ENCODE results near the gene PAX2.

The PAX2 gene

DNA sequence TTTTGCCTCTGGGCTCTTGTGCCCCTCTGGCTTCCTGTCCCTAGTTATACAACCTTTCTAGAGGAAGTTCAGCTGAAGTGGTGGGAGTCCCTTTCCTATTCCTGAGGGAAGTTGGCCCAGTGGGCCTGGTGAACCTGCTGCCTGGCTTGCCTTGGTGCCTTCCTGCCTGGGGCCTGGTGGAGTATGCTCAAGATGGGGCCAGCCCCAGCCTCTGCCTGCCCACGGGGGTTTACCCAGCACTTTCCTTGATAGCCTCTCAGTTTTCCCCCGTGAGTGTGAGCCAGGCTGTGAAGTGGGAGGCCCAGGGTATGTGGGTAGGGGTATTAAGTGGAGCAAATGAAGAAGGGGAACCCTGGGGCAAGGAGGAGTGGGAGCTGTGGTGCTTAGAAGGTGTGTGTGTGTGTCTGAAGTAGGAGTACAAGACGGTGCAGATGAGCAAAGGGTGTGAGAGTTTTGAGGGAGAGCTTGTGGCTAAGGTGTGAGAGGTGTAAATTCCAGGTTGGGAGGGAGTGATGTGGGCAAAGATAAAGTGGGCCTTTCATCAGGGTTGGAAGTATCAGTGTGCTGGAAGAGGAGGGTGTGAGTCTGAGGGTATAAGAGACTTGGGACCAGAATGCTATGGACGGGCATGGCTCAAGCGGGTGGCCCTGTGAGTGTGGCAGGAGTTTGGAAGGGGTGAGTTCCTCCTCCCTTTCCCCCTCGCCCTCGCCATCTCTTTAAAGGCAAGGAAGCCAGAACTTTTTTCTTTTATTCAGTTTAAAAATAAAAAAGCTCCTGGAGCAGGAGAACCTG lies 10.9 kb upstream of the PAX2 start:
- H3K4me2 ChIP-seq (ENCODE audit: low read depth, low read length, poor library complexity, severe bottlenecking), result no peak overlapping the region
- H3K9me3 ChIP-seq (ENCODE audit: insufficient read depth, low read length), result no peaks in the 10 kb centered on the region
- no peaks in the 10 kb centered on the region for H3K36me3 ChIP-seq (ENCODE audit: low read length)
- H3K27me3 ChIP-seq (ENCODE audit: low read length), result no peaks in the 10 kb centered on the region
- no peak overlapping the region for H2AFZ ChIP-seq (ENCODE audit: low read depth, low read length, severe bottlenecking)
- H4K20me1 ChIP-seq (ENCODE audit: low read depth, low read length), result no peaks in the 10 kb centered on the region
- H3F3A ChIP-seq (ENCODE audit: insufficient read depth), result no peaks in the 10 kb centered on the region
- no peak overlapping the region for H3K4me3 ChIP-seq (ENCODE audit: insufficient read depth, low read length, poor library complexity, severe bottlenecking)
- H3K79me2 ChIP-seq (ENCODE audit: insufficient read depth, low read length), result no peaks in the 10 kb centered on the region
- H3K9ac ChIP-seq (ENCODE audit: low read length), result no peak overlapping the region
- H3K27ac ChIP-seq (ENCODE audit: low read depth, low read length), result no peak overlapping the region
- H3K9me2 ChIP-seq (replicated peaks; ENCODE audit: insufficient read depth, low read length), result no peaks in the 10 kb centered on the region
- TF ChIP-seq EZH2phosphoT487 (conservative IDR thresholded peaks at IDR 0.05; ENCODE audit: low read length), result no peak
- TF ChIP-seq, protein P1, sequence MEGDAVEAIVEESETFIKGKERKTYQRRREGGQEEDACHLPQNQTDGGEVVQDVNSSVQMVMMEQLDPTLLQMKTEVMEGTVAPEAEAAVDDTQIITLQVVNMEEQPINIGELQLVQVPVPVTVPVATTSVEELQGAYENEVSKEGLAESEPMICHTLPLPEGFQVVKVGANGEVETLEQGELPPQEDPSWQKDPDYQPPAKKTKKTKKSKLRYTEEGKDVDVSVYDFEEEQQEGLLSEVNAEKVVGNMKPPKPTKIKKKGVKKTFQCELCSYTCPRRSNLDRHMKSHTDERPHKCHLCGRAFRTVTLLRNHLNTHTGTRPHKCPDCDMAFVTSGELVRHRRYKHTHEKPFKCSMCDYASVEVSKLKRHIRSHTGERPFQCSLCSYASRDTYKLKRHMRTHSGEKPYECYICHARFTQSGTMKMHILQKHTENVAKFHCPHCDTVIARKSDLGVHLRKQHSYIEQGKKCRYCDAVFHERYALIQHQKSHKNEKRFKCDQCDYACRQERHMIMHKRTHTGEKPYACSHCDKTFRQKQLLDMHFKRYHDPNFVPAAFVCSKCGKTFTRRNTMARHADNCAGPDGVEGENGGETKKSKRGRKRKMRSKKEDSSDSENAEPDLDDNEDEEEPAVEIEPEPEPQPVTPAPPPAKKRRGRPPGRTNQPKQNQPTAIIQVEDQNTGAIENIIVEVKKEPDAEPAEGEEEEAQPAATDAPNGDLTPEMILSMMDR (IDR thresholded peaks at IDR 0.05; ENCODE audit: insufficient read depth, low read length, poor library complexity, severe bottlenecking), result no peak

DNA sequence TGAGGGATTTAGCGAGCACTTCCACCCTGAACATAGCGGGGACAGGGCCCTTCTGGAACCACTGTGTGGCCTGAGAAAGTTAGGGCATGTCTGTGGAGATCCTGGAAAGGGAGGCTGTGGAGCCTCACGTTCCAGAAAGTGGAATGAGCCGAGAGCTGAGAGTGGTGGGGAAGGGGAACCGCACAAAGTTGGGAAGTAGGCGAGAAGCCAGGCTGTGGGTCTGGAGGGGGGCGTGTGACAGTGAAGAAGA lies 10.4 kb upstream of the PAX2 start:
- no peak overlapping the region for H3K27ac ChIP-seq (ENCODE audit: low read depth, low read length)
- no peak overlapping the region for H2AFZ ChIP-seq (ENCODE audit: low read depth, low read length, severe bottlenecking)
- no peaks in the 10 kb centered on the region for H3K27me3 ChIP-seq (ENCODE audit: low read length)
- no peak overlapping the region for H3K4me2 ChIP-seq (ENCODE audit: low read depth, low read length, poor library complexity, severe bottlenecking)
- H4K20me1 ChIP-seq (ENCODE audit: low read depth, low read length), result no peaks in the 10 kb centered on the region
- no peak overlapping the region for H3K4me3 ChIP-seq (ENCODE audit: insufficient read depth, low read length, poor library complexity, severe bottlenecking)
- no peak overlapping the region for H3K9ac ChIP-seq (ENCODE audit: low read length)
- no peaks in the 10 kb centered on the region for H3K9me2 ChIP-seq (replicated peaks; ENCODE audit: insufficient read depth, low read length)
- TF ChIP-seq EZH2phosphoT487 (conservative IDR thresholded peaks at IDR 0.05; ENCODE audit: low read length), result no peak
- TF ChIP-seq, protein P1 (IDR thresholded peaks at IDR 0.05; ENCODE audit: insufficient read depth, low read length, poor library complexity, severe bottlenecking), result no peak
- no peaks in the 10 kb centered on the region for H3K36me3 ChIP-seq (ENCODE audit: low read length)
- H3K79me2 ChIP-seq (ENCODE audit: insufficient read depth, low read length), result no peaks in the 10 kb centered on the region
- no peaks in the 10 kb centered on the region for H3K9me3 ChIP-seq (ENCODE audit: insufficient read depth, low read length)
- no peaks in the 10 kb centered on the region for H3F3A ChIP-seq (ENCODE audit: insufficient read depth)

DNA sequence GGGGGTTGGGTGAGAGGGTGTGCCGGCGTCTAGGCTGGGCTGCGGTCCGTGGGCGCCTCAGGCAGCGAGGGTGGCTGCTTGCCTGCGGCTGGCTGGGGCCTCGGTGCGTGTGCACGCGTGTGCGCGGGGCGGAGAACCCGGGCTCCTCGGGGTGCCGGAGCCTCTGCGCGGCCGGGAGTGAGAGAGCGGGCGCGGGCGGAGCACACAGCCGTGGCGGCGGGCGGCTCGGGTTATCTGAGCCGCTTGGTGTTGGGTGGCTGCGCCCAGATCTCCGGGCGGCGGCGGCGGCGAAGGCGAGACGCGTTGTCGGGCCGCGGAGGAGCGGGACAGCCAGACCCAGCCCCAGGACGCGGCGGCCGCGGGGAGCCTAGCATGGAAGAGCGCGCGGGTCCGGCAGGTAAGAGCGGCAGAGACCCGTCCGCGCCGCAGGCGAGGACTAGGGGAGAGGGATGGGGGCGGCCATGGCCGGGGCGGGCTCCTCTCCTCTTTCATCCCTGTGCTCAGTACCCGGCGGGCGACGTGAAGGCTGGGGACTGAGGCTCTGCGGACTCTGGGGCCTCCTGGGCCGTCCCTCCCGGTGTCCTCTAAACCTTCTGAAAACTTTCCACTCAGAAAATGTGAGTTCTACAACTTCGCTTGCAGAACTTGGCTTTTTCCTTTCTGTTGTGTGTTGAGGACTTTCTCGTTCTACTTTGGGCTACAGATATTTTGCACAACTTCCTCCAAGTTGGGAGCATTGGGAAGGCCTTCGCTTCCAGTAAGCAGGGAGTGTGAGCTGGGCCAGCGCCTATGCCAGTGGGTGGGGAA lies 9.8 kb upstream of the PAX2 start:
- Histone ChIP-seq H3K9me3 (ENCODE audit: insufficient read depth, low read length) (no peaks in the 10 kb centered on the region), H3K27ac (ENCODE audit: low read depth, low read length) (no peak overlapping the region), H2AFZ (ENCODE audit: low read depth, low read length, severe bottlenecking) (no peak overlapping the region), H3K9ac (ENCODE audit: low read length) (no peak overlapping the region), H3K27me3 (ENCODE audit: low read length) (no peaks in the 10 kb centered on the region), H3F3A (ENCODE audit: insufficient read depth) (no peaks in the 10 kb centered on the region), H3K9me2 (replicated peaks; ENCODE audit: insufficient read depth, low read length) (no peaks in the 10 kb centered on the region), H3K79me2 (ENCODE audit: insufficient read depth, low read length) (no peaks in the 10 kb centered on the region), H3K4me3 (ENCODE audit: insufficient read depth, low read length, poor library complexity, severe bottlenecking) (no peak overlapping the region), H3K4me2 (ENCODE audit: low read depth, low read length, poor library complexity, severe bottlenecking) (no peak overlapping the region), H3K36me3 (ENCODE audit: low read length) (no peaks in the 10 kb centered on the region), H4K20me1 (ENCODE audit: low read depth, low read length) (no peaks in the 10 kb centered on the region)
- TF ChIP-seq, protein P1 (IDR thresholded peaks at IDR 0.05; ENCODE audit: insufficient read depth, low read length, poor library complexity, severe bottlenecking), result no peak
- no peak for TF ChIP-seq EZH2phosphoT487 (conservative IDR thresholded peaks at IDR 0.05; ENCODE audit: low read length)
